Measurements from ENCODE around the gene PAQR5. TPM values are rescaled to one million over a fixed set of nuclear protein-coding genes. Genes with fewer than 3 reads are reported as not detected.

PAQR5 gene
- total RNA-seq, 1 donor from 2014 or later: 1.2 TPM

DNA sequence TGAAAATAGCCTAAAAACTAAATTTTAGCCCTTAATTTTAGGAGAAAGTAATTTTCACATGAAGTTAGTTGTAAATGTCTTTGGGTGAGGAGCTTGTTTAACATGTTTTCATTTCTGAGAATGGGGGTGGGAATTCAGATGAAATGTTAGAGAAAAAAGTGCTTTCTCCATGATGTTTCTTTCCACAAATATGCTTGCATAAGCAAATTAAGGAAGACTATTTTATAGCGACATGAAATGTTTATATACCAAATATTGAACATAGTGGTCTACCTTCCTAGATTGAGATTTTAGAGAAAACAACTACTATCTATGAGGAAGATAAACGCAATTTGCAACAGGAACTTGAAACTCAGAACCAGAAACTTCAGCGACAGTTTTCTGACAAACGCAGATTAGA is 140.9 kb downstream of the PAQR5 start:
- Mint-ChIP-seq H3K27ac (ENCODE audit: unreplicated experiment) (no peak overlapping the region), H3K4me1 (ENCODE audit: low read depth, unreplicated experiment) (no peaks in the 10 kb centered on the region), H3K36me3 (ENCODE audit: low read depth, unreplicated experiment) (peaks cover 8% of the 10 kb centered on the region), H3K4me3 (ENCODE audit: unreplicated experiment) (no peak overlapping the region), H3K9me3 (ENCODE audit: unreplicated experiment) (no peaks in the 10 kb centered on the region), H3K27me3 (ENCODE audit: low read depth, unreplicated experiment) (no peaks in the 10 kb centered on the region)
- Histone ChIP-seq H2AFZ (ENCODE audit: low read depth, low read length) (no peak overlapping the region), H3K79me2 (ENCODE audit: insufficient read depth, low read length) (peaks cover 5% of the 10 kb centered on the region), H3K9me3 (ENCODE audit: insufficient read depth, low read depth, low read length) (no peaks in the 10 kb centered on the region), H3K4me1 (ENCODE audit: insufficient read depth, low read length) (no peaks in the 10 kb centered on the region), H4K20me1 (ENCODE audit: insufficient read depth, low read length) (no peaks in the 10 kb centered on the region), H3K4me3 (ENCODE audit: insufficient read depth, low read depth, low read length) (no peak overlapping the region), H3K9ac (ENCODE audit: low read length) (no peak overlapping the region), H3K4me2 (ENCODE audit: low read length) (no peak overlapping the region), H3K27me3 (ENCODE audit: insufficient read depth, low read length) (no peaks in the 10 kb centered on the region), H3K36me3 (ENCODE audit: insufficient read depth, low read length) (peaks cover 41% of the 10 kb centered on the region), H3K27ac (ENCODE audit: low read depth, low read length) (no peak overlapping the region)
- no peak for DNase-seq (ENCODE audit: low read depth)
- no peak for FAIRE-seq
- TF ChIP-seq CTCF (IDR thresholded peaks at IDR 0.05; ENCODE audit: insufficient read depth, low read depth, low read length): no peak
- TF ChIP-seq EZH2 (IDR thresholded peaks at IDR 0.05; ENCODE audit: insufficient read depth, low read length): no peak

- no peaks in the 10 kb centered on the region for H3K9me3 Mint-ChIP-seq (ENCODE audit: unreplicated experiment)
- no peaks in the 10 kb centered on the region for H3K9me3 ChIP-seq (ENCODE audit: insufficient read depth, low read depth, low read length)
Measured at GRCh38 chr15:69443032-69443611, 144.4 kb downstream of the PAQR5 start.

More at GRCh38 chr15:69443032-69443611, 144.4 kb downstream of the PAQR5 start:
- H3K79me2 ChIP-seq (ENCODE audit: insufficient read depth, low read length): peaks cover 3% of the 10 kb centered on the region
- no peaks in the 10 kb centered on the region for H4K20me1 ChIP-seq (ENCODE audit: insufficient read depth, low read length)
- H3K4me3 ChIP-seq (ENCODE audit: insufficient read depth, low read depth, low read length): no peak overlapping the region
- H3K36me3 ChIP-seq (ENCODE audit: insufficient read depth, low read length): peaks cover 46% of the 10 kb centered on the region
- no peak overlapping the region for H3K4me3 Mint-ChIP-seq (ENCODE audit: unreplicated experiment)
- FAIRE-seq (no peak), DNase-seq (ENCODE audit: low read depth) (no peak)
- no peaks in the 10 kb centered on the region for H3K4me1 ChIP-seq (ENCODE audit: insufficient read depth, low read length)
- H3K4me1 Mint-ChIP-seq (ENCODE audit: low read depth, unreplicated experiment): no peaks in the 10 kb centered on the region
- no peak for TF ChIP-seq EZH2 (IDR thresholded peaks at IDR 0.05; ENCODE audit: insufficient read depth, low read length)
- no peak for TF ChIP-seq CTCF (IDR thresholded peaks at IDR 0.05; ENCODE audit: insufficient read depth, low read depth, low read length)
- no peak overlapping the region for H3K27ac Mint-ChIP-seq (ENCODE audit: unreplicated experiment)
- H3K36me3 Mint-ChIP-seq (ENCODE audit: low read depth, unreplicated experiment): peaks cover 3% of the 10 kb centered on the region
- no peak overlapping the region for H3K4me2 ChIP-seq (ENCODE audit: low read length)
- H3K27me3 Mint-ChIP-seq (ENCODE audit: low read depth, unreplicated experiment): no peaks in the 10 kb centered on the region
- no peak overlapping the region for H3K27ac ChIP-seq (ENCODE audit: low read depth, low read length)
- H3K27me3 ChIP-seq (ENCODE audit: insufficient read depth, low read length): no peaks in the 10 kb centered on the region
- H3K9ac ChIP-seq (ENCODE audit: low read length): no peak overlapping the region
- no peak overlapping the region for H2AFZ ChIP-seq (ENCODE audit: low read depth, low read length)

All from astrocyte (in vitro differentiated cells and primary cell).